GM18909 (cell line): ENCODE measurements around the gene SLC4A7.
"Not testable (repeated sequence)": the region's sequence is repeated elsewhere in the genome, so short reads cannot be mapped to it uniquely, and the experiment has no call there.

Experiments used
- ATAC-seq: cut with Tn5 transposase; IDR thresholded peaks from one replicate; pipeline ENCODE4 v1.9.1; 2021; ENCODE audit warnings: mild to moderate bottlenecking; ENCODE audit not compliant: unreplicated experiment, poor library complexity

Gene SLC4A7

DNA sequence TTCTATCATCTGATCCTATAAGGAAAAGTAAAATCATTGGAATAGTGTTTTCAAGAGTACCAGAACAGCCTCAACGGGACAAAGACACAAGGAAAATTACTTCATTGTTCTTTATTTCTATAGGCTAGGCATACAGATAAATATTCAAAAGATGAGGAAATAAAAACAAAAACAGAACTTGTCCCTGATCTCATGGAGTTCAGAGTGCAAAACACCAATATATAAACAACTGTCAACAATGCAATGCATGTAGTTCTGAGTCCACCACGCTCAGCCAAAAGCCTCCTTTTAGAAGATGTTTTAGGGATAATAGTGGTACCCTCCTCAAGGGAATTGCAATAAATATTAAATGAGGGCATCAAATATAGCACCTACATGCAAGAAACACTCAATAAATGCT, 4.6 kb upstream of the SLC4A7 start:
- ATAC-seq = no peak

DNA sequence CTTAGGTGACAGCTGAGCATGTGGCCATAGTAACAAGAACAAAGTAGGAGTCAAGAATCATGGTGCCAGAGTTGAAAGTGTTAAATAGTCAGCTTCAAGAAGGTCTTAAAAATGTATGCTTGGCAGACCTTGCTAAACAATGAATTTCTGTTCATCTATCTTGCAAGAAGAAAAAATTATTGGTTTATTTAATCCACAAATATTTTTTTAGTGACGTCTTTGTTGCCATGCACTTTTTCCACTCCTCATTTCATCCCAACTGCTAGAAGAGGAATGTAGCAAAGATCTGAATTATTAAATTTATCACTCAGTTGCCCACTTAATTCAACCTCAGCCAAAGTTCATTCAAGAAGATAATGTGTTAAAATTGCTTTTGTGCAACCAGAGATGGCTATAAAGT, 3.2 kb upstream of the SLC4A7 start:
- no peak for ATAC-seq

DNA sequence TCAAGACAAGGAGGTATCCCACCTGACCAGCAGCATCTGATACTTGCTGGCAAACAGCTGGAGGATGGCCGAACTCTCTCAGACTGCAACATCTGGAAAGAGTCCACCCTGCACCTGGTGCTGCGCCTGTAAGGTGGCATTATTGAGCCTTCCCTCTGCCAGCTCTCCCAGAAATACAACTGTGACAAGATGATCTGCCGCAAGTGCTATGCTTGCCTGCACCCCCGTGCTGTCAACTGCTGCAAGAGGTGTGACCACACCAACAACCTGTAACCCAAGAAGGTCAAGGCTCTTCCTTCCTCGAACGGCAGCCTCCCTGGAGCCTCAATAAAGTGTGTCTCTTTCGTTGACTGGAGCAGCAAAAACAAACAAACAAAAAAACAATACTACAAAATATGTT, 2.2 kb upstream of the SLC4A7 start:
- ATAC-seq = no peak

DNA sequence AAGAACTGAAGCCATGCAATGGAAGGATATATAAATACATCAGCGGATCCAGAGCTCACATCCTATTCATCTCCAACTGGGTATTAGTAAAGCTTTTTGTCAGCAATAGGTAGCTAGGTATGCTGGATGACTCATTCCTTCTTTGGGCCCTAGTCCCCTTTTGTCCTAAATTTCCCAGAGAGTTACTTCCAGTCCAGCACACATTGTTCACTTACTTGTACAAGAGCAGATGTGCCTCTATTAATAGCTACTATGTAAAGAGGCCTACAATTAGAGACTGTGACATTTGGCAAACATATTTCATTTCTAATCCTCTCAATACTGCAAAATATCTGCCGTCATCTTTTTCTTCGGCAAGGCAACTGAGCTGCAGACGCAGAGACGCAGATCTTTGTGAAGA, 1.7 kb upstream of the SLC4A7 start:
- no peak for ATAC-seq

DNA sequence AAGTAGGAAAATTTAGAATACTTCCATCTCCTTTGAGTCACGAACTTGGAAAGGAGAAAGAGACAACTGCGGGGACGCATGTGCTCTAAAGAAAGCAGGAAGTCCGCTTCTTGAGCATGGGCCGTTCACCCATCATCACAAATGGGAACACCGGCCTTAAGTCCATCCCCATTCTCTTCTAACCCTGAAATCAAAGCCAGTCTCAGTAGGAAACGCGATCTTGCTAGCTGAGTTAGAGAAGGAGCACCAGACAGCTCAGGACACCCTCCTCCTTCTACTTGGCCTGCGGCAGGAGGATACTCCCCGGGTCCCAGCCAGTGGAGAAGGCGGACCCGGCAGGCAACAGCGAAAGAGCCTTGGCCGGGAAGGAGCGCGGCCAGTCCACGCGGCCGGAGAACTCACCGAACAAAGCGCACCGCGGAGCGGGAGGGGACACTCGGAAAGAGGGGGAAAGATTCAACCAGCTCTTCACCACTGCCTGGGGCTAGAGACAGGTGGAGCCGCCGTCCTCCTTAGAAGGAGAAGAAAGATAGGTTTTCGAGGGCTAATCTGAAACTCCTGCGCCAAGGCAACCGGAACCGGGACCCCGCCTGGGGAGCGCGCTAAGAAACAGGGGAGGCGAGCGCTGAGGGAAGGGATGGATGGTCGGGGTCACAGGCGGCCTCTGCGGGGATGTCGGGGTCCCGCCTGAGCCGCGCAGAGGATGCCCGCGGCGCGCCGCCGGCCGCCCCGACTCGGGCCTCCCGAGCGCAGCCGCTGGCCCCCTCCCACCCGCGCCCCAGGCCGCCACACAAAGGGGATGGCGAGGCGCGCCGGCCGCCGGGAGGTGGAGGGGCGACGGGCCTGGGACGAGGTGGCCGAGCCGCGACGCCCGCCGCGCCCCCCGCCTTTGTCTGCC, 818 bp downstream of the SLC4A7 start:
- peak; percentile 25 for ATAC-seq

DNA sequence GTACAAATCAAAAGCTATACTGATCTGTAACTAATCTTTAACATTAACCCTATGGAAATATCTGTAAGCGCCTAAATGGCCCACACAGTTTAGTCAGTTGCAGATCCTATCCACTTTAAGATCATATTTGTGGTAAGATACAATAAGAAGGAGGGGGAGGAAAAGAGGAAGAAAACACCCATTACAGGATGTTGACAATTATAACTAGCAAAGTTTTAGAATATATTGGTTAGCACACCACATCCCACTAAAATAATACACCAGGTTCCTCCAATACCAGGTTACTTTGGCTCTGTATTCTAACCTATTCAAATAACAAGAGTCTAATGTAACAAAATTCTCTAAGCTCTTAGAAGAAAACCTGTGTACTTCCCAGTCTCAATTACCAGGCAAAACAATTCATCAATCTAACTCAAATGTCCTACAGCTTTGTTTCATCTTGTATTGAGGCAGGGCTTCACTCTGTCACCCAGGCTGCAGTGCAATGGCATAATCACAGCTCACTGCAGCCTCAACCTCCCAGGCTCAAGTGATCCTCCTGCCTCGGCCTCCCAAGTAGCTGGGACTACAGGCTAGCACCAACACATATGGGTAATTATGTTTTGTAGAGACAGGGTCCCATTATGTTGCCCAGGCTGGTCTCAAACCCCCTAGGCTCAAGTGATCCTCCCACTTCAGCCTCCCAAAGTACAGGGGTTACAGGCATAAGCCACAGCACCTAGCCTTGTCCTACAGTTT, 4.2 kb downstream of the SLC4A7 start:
- no peak for ATAC-seq

DNA sequence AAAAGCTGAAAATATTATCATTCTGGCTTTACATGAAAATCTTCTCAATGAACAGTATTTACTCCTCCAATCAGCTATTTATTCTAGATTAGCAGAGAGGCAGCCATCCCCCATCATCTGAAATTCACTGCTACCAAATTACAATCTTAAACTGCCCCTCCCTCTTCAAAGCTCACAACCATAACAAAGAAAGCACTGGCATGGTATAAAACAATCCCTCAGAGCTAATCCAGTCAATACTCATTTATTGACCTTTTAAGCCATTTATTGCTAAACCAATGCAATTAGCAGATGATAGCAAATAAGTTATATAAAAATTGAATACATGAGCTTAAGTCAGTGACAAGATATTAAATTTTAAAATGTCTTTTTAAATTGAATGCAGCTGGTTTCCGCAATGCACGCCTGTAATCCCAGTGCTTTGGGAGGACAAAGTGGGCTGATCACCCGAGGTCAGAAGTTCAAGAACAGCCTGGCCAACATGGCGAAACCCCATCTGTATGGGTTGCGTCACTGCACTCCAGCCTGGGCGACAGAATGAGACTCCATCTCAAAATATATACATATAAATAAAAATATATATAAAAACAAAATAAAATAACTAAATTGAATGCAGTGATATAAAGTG, 12.1 kb downstream of the SLC4A7 start:
- ATAC-seq = no peak

DNA sequence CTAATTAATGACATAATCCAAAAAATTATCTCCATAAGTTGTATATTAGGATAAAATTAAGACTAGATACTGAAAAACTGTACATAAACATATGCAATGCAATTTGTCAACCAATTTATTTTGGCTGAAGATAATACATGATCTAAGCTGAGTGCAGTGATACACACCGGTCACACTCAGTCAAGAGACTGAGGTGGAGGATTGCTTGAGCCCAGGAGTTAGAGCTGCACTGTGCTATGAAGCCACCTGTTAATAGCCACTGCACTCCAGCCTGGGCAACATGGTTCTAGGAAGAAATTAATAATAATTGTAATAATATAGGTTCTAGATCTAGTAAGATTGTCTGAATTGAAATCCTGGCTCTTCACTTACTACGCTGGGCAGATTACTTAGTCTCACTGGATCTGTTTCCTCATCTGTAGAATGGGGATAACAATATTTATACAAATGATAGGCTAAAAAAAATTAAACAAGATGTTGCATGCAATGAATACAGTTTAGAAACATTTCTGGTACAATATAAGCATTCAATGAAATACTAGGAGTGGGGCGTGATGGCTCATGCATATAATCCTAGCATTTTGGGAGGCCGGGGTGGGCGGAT, 15.8 kb downstream of the SLC4A7 start:
- no peak for ATAC-seq

DNA sequence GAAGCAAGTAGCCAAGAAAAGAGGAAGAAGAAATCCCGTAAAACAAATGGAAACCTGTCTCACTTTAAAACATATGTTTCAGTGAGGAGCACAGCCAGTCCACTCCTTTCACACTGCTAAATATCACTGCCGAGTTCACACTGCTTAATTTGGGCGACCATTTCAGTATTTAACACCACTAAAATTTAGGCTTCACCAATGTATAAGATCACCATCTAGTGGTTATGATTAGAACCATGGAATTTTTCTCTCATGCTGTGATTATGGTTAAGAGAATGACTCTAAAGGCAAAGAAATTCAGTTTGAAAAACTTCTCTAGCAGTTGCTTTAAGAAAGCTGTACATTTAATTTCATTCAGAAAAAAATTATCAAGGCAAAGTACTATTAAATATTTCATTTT, 16.6 kb downstream of the SLC4A7 start:
- peak; percentile 90 for ATAC-seq

DNA sequence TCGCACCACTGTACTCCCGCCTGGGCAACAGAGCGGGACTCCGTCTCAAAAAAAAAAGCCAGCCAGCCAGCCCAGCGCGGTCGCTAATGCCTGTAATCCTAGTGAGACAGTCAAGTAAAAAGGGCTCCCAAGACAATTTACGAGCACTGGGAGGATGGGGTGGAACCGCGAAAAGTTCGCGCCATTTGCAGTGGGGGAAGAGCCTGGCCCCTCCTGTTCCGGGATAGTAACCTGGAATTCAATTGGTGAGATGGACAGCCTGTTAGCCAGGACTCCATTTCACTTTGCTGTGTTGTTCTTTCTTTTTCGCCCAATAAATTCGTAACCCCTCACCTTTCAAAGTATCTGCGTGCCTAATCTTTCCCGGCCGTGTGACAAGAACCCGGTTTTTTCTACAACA, 19.5 kb downstream of the SLC4A7 start:
- ATAC-seq = no peak

DNA sequence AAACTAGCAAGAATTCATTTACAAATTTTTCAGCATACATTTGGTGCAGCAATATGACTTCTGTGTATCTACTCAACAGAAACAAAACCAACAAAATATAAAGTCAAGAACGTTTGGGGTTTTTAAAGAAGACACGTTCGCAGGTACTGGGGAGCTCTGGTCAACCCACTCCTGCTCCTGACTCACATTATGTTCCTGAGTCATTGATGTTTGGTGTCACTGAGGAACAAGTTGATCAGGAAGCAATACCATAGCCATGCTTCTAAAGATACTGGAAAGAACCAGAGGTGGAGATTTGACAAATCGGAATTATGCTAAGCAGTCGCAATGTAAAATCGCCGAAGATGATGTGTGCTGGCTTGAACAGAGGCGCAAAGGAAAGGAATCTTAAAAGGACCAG, 22.0 kb downstream of the SLC4A7 start:
- no peak for ATAC-seq

DNA sequence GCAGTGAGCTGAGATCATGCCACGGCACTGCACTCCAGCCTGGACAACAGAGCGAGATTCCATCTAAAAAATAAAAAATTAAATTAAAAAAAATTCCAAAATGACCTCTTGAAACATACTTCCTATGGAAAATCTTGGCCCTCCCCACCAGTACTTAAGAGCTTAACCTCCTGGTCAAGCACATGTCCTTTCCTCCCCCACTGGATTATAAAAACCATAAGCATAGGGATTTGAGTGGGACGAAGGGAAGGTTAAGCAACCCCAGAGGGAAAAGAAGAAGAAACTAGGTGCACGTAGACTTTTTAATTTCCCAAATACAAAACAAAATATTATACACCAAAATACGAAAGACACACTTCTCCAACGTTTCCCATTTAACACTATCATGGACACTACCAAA, 25.3 kb downstream of the SLC4A7 start:
- no peak for ATAC-seq

DNA sequence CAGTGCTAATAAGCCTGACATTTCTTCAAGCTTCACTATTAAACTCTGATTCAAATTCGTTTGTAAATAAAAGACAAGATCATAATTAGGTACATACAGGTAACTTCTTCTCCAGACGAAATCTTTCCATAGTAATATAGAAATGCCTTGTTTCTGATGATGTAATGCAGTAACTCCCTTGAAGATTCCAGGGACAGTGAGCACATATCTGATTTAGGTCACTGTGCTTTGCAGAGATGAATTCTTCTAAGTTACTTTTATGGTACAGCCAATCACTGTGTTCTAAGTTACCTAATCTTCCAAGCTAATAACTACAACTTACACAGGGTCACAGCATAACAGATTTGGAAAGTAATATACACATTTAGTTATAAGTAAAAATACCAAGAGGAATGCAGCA, 27.6 kb downstream of the SLC4A7 start:
- ATAC-seq = no peak

DNA sequence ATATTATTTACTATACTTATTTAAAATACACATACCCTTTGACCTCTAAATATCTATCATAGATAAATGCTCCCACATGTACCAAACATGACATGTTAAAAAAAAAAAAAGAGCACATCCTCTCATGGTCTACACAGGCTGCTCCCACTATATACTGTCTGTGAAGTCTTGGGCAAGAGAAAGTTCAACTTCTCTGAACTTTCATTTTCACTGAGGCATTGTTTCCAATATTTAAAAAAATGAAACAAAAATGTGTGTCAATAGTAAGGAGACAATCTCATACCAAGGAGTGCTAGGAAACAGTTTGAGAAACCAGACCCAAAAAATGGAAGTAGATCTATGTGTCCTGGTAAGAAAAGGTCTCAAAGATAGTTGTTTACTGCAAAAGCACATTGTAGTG, 29.3 kb downstream of the SLC4A7 start:
- peak; percentile 77 for ATAC-seq

DNA sequence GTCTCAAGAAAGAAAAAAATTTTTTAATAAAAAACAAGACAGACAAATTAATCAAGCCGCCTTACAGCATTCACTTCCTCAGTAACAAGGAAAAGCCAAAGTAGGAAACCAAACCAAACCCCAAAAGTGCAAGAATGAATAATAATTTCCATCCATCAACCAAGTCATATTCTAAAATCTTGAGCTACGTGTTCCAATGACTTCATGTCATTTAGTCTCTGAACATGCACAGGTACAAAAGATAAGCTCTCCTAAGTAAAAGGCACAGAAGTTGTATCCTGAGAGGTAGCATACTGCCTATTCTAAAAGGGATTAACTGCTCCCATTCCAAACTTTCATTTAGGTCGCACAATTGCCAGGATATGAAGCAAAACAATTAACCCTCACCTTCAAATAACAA, 29.7 kb downstream of the SLC4A7 start:
- ATAC-seq = no peak

DNA sequence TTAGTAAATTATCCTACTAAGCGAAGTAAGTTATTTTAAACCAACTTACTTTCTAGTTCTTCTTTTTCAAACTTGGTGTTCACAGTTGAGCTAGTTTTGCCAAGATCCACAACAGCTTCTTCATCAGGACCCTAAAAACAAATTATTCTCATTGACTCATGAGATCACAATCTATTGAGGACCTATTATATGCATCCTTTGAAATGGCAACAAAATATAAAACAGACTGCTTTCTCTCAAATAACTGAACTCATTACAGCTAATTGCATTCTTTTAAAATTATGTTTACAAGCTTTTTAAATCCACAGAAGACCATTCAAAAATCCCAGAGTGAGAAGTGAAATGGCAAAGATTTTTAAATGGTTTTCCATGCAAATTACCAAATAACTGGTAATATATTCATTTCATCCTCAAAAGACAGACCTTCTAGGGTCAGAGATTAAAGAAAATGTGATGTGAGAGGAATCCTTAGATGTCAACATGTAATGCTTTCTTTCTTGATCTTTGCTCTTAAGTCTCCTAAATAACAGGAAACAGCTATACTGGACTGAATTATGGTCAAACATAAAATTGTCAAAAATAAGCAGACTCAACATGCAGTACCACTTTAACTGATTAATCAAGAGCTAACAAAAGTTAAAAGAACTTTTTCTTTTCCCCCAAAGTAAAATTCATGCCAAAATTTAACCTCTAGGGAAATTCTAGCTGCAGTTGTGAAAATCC, 31.7 kb downstream of the SLC4A7 start:
- no peak for ATAC-seq

DNA sequence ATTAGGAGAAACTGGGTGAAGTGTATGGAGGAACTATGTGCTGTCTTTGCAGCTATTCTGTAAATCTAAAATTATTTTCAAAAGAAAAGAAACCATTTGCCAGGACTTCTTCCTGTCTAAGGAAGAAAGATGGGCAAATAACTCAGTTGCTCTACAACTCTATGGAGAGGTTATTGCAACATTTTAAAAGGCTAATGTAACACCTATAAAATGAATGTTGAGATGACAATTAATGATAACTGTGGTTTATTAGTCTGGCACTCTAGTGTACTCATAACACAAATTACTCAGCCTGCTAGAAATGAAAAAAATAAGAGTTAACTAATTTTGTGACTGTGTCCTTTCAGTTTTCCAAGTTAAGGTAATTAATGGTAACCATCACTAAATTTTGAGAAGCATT, 32.3 kb downstream of the SLC4A7 start:
- ATAC-seq = no peak

DNA sequence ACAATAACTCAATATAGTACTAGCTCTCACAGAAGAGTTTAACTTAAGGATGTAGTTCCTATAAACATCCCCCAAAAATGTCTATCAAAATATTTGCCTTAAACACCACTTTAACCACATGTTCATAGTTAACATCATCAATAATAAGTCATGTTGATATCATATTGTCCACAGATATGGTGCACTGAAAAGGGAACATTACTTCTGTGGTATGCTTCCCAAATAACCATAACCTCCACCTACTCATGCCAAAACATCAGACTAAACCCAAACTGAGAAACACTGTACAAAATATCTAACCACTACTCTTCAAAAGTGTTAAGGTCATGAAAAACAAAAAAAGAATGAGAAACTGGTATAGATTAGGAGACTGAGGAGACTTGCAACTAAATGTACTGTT, 32.9 kb downstream of the SLC4A7 start:
- no peak for ATAC-seq

DNA sequence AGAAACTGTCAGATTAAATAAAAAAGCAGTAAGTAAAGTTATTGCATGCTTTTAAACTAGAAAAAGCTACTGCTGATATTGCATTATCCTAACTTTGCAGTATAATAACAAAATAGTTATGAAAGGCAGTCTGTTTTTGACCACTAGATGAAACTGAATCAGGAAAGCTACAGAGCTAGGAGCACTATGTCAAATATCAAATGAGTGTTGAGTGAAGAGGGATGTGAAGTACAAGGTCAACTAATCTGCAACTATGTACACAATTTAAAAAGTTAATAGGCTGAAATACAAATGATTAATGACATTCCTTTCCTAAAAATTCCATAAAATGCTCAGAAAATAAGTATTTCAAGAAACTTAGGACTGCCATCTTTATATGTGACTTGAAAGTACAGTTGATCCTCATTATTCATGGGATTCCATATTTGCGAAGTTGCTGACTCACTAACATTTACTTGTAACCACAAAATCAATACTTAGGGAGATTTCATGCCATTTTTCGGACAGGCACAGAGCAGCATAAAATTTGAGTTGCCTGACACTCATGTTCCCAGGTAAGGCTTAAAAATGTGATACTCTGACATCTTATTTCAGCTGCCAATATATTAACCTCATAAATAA, 34.5 kb downstream of the SLC4A7 start:
- no peak for ATAC-seq

DNA sequence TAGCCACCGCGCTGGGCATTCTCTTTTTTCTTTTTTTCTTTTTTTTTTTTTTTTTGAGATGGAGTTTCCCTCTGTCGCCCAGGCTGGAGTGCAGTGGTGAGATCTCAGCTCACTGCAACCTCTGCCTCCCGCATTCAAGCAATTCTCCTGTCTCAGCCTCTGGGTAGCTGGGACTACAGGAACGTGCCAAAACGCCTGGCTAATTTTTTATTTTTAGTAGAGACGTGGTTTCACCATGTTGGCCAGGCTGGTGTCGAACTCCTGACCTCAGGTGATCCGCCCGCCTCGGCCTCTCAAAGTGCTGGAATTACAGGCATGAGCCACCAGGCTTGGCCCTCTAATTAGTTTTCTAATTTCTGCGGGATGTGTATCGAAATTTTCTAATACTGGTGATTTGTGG, 41.2 kb downstream of the SLC4A7 start:
- ATAC-seq = not testable (repeated sequence)
